ENCODE results near the gene EFHD1.
"Not testable (repeated sequence)": the region's sequence is repeated elsewhere in the genome, so short reads cannot be mapped to it uniquely, and the experiment has no call there.

Gene EFHD1

DNA sequence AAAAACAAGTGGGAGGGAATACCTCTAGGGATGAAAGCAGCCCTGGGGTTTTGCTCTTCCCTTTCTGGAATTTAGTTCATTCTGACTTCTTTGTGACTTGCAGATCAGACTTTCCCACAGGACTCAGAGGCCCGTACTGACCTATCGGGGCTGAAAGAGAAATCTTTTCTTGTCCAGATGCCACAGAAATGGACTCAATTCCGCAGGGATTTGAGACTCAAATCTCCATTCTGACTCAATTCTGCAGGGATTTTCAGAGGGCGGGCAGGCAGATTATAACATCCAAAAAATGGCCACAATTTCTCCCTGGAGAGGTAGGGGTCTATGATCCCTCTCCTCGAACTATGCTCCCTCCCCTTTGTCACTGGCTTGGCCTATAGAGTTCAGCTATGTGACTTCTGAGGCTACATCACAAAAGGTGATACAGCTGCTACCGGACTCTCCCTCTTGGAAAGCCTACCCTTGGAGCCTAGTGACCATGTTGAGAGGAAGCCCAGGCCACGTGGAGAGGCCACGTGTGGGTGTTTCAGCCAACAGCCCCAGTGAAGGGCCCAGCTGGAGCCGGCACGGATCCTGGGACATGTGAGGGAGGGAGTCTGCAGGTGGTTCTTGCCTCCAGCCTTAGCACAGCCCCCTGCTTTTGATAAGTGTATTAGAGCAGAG is 4.8 kb upstream of the EFHD1 start:
- in situ Hi-C loops (cut with MboI; ENCODE audit: low pct_unique_long_range_greater_than_20kb, low sequenced_read_pairs, unreplicated experiment), result no loop called here
- TF ChIP-seq, protein P1, sequence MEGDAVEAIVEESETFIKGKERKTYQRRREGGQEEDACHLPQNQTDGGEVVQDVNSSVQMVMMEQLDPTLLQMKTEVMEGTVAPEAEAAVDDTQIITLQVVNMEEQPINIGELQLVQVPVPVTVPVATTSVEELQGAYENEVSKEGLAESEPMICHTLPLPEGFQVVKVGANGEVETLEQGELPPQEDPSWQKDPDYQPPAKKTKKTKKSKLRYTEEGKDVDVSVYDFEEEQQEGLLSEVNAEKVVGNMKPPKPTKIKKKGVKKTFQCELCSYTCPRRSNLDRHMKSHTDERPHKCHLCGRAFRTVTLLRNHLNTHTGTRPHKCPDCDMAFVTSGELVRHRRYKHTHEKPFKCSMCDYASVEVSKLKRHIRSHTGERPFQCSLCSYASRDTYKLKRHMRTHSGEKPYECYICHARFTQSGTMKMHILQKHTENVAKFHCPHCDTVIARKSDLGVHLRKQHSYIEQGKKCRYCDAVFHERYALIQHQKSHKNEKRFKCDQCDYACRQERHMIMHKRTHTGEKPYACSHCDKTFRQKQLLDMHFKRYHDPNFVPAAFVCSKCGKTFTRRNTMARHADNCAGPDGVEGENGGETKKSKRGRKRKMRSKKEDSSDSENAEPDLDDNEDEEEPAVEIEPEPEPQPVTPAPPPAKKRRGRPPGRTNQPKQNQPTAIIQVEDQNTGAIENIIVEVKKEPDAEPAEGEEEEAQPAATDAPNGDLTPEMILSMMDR (IDR thresholded peaks at IDR 0.05; ENCODE audit: extremely low read depth, insufficient read depth, missing control alignments), result no peak
- no peak for DNase-seq (ENCODE audit: low spot score)

DNA sequence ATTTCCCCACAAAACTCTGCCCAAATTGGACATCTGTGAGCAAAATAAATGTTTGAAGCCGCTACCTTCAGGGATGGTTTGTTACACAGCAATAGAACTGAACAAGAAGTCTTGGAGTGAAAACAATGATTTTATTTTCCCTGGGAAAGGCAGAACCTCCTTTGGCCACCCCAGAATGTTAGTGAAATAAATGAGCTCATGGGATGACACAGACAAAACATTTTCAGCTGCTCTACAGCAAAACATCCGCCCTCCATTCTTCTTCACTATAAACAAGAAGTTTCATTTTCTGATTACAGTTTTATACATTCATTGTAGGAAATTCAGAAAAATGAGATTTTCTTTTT is 4.3 kb upstream of the EFHD1 start:
- no peak for DNase-seq (ENCODE audit: low spot score)
- in situ Hi-C loops (cut with MboI; ENCODE audit: low pct_unique_long_range_greater_than_20kb, low sequenced_read_pairs, unreplicated experiment), result no loop called here
- TF ChIP-seq, protein P1 (IDR thresholded peaks at IDR 0.05; ENCODE audit: extremely low read depth, insufficient read depth, missing control alignments), result no peak

DNA sequence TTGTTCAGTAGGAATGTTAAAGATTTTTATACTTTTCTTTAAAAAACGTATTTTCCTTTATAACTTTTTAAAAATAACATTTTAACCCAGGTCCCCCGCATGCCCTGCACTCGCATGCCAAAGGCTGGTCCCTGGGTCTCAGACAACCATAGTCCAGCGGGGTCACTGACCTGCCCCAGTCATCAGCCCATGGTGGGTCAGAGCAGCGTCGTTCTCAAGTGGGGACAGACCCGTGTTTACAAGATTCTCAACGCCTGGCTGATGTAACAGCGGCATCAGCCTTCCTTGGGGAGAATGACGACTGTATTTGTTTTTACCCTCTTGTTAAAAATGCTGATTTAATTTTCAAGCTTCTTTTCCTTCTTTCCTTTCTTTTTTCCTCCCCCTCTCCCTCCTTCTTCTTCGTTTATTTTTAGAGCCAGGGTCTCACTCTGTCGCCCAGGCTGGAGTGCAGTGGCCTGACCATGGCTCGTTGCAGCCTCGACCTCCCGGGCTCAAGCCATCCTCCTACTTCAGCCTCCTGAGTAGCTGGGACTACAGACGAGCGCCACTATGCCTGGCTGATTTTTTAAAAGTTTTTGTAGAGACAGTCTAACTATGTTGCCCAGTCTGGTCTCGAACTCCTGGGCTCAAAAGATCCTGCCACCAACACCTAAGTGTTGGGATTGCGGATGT is 1.0 kb upstream of the EFHD1 start:
- no peak for DNase-seq (ENCODE audit: low spot score)
- TF ChIP-seq, protein P1 (IDR thresholded peaks at IDR 0.05; ENCODE audit: extremely low read depth, insufficient read depth, missing control alignments), result no peak
- in situ Hi-C loops (cut with MboI; ENCODE audit: low pct_unique_long_range_greater_than_20kb, low sequenced_read_pairs, unreplicated experiment), result no loop called here

DNA sequence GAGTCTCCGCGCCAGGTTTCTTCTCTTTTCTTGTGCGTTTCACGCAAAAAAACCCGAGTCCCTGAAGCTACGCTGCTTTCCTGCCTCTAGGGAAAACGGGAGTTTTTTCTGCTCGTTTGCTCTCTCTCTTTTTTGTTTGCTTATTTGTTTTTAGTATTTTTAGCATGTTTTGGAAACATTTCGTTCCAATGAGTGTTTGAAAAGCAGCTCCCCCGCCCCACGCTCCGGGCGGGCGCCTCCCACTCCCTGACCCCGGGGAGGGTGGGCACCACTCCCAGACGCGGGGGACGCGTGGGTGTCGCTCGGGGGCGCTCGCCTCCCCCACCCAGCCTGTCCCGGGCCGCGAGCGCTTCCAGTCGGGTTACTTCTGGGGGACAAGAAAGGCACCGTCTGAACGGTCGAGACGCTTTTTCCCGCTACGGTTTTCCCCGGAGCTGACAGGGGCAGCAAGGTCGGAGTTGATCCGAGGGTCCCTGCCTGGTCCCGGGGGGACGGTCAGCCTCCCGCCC is 446 bp upstream of the EFHD1 start:
- TF ChIP-seq, protein P1 (IDR thresholded peaks at IDR 0.05; ENCODE audit: extremely low read depth, insufficient read depth, missing control alignments), result no peak
- in situ Hi-C loops (cut with MboI; ENCODE audit: low pct_unique_long_range_greater_than_20kb, low sequenced_read_pairs, unreplicated experiment), result no loop called here
- no peak for DNase-seq (ENCODE audit: low spot score)

DNA sequence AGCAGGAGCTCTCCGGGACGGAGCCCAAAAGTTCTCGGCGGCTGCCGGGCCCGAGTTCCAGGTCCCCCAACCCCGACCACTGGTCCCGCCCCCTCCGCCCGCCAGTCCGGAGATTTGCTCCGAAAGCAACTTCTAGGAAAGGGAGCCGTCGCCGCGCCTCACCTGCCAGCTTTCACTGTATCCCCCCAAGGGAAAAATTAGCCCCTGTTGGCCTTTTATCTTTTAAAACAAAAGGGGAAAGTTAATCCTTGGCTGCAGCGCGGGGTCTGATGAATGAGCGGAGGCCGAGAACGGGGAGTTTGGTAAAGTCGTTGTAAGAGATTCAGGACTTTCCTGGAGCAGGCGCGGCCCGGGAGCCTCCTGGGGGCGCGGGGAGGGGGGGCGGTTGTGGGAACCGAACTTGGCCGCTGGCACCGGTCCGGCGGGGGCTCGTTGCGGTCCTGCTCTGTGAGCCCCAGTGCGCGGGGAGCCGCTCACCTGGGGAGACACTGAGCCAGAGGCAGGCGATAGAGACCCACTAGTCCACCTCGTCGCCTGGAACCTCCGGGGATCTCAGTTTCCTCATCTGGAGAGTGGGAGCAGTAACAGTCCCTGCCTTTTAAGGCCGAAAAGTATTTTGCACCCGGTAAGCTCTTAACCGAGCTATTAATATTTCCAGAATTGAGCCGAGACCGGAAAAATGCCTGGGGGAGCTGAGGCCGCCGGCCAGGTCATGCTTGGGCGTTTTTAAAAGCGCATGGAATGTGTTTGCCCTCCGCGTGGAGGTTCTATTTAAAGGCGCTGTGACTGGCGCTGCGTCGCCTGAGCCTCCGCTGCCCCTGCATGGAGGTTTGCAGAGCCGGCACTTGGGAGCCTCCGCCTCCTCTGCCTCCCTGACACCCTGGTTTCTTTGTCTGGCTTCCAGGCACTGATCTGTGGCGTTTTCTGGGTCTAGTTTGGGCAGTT is 1.1 kb downstream of the EFHD1 start:
- in situ Hi-C loops (cut with MboI; ENCODE audit: low pct_unique_long_range_greater_than_20kb, low sequenced_read_pairs, unreplicated experiment), result no loop called here
- DNase-seq (ENCODE audit: low spot score), result no peak
- TF ChIP-seq, protein P1 (IDR thresholded peaks at IDR 0.05; ENCODE audit: extremely low read depth, insufficient read depth, missing control alignments), result no peak

- not testable (repeated sequence) for DNase-seq (ENCODE audit: low spot score)
Observed at GRCh38 chr2:232635376-232635775, 2.0 kb downstream of the EFHD1 start.

More at GRCh38 chr2:232635376-232635775, 2.0 kb downstream of the EFHD1 start:
- in situ Hi-C loops (cut with MboI; ENCODE audit: low pct_unique_long_range_greater_than_20kb, low sequenced_read_pairs, unreplicated experiment), result not testable (repeated sequence)

Measured in GM13977 (cell line).